Activated T-helper 17 cell treated with anti-CD3 and anti-CD28 coated beads, Interleukin-2, amount 50 U/mL, for 72 hours (primary cell): ENCODE results near the gene ARID1A. TPM values are rescaled to one million over a fixed set of nuclear protein-coding genes. Genes with fewer than 3 reads are reported as not detected.
"Not testable (repeated sequence)": the region's sequence is repeated elsewhere in the genome, so short reads cannot be mapped to it uniquely, and the experiment has no call there.

ENCODE experiments used
- ATAC-seq: fragments of 150-1000 bp; cut with Tn5 transposase; replicated peaks from 2 replicates; pipeline ENCODE4 v1.10.0; 2021; ENCODE audit warnings: mild to moderate bottlenecking, moderate library complexity
- H3K27ac Mint-ChIP-seq: one replicate; pipeline ENCODE4 v1.8.0; 2022; ENCODE audit warnings: mixed read lengths
- H3K27me3 Mint-ChIP-seq: one replicate; pipeline ENCODE4 v1.8.0; 2022; ENCODE audit warnings: mixed read lengths
- H3K36me3 Mint-ChIP-seq: one replicate; pipeline ENCODE4 v1.8.0; 2022; ENCODE audit warnings: low read depth, mild to moderate bottlenecking, mixed read lengths
- H3K4me1 Mint-ChIP-seq: one replicate; pipeline ENCODE4 v1.8.0; 2022; ENCODE audit warnings: mixed read lengths
- H3K4me3 Mint-ChIP-seq: one replicate; pipeline ENCODE4 v1.8.0; 2022; ENCODE audit warnings: mild to moderate bottlenecking, mixed read lengths
- H3K9me3 Mint-ChIP-seq: one replicate; pipeline ENCODE4 v1.8.0; 2022; ENCODE audit warnings: mixed read lengths
- total RNA-seq, 2 donors: library from RNA; stranded (reverse); gene quantifications; one replicate each; pipeline ENCODE4 v1.2.3, GENCODE V29; 2022

ARID1A gene
- total RNA-seq, 2 donors from 2014 or later: 72.5 to 83.4 TPM

DNA sequence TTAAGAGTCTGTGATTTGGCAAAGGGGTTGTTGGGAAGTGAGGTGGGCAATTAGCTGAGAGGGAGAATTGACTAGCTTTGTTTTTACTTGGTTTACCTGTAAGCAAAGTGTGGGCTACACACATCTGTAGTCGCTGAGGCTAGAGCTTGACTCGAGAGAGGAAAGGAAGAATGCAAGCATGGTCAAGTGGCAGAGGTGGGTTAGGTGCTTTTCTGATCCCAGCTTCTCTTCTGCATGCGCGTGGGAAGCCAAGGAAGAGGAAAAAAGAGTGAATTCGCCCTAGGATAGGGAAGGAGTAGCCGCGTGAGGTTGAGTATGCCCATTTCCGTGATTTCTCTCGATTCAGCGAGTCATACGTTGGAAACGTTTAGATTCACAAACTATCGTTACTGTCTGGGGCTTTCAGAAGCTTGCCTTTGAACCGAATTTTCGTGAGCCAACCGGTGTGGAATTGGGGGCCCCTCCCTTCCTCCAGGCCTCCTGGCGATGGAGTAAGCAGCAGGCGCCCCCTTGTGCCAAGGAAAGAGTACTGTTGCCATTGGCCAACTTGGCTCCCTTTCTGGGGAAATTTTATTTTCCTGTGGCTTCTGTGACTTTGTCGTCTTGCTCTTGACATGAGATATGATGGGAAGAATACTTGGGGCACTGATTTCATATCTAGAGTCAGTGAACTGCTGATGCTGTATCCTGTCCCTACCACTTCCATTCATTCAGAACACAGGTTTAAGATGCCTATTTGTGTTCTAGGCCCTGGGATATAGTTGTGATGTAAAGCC, 93.2 kb downstream of the ARID1A start:
- ATAC-seq: peak; percentile 25
- peak overlapping the region; percentile 91 for H3K4me3 Mint-ChIP-seq
- H3K9me3 Mint-ChIP-seq: no peaks in the 10 kb centered on the region
- peak overlapping the region; percentile 100 for H3K27ac Mint-ChIP-seq
- peaks cover 59% of the 10 kb centered on the region for H3K36me3 Mint-ChIP-seq
- H3K27me3 Mint-ChIP-seq: no peaks in the 10 kb centered on the region
- peaks cover 73% of the 10 kb centered on the region for H3K4me1 Mint-ChIP-seq

- Mint-ChIP-seq H3K27me3 (no peaks in the 10 kb centered on the region), H3K36me3 (peaks cover 64% of the 10 kb centered on the region), H3K27ac (peak overlapping the region; percentile 100), H3K4me3 (peak overlapping the region; percentile 91), H3K9me3 (no peaks in the 10 kb centered on the region), H3K4me1 (peaks cover 71% of the 10 kb centered on the region)
- no peak for ATAC-seq
Observed at GRCh38 chr1:26789612-26789865, 93.7 kb downstream of the ARID1A start.

DNA sequence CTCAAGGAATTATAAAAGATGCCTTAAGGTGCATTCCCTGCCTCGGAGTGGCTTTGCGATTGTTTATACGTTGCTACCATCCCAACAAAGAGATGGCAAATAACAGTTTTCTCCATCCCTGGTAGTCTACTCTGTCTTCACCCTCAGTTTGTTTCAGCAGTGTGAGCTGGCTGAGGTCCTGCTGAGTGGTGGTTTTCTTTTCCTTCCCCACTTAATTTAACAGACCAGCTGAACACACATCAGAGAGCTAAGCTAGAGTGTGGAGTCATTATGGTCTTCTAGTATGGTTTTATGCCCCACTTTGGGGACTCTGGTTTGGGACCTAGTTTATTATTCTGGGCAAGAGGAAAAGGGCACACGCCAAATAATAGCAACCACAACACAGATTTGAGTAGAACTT, 94.1 kb downstream of the ARID1A start:
- Mint-ChIP-seq H3K27me3 (no peaks in the 10 kb centered on the region), H3K27ac (peak overlapping the region; percentile 100), H3K9me3 (no peaks in the 10 kb centered on the region), H3K36me3 (peaks cover 68% of the 10 kb centered on the region), H3K4me3 (peak overlapping the region; percentile 91), H3K4me1 (peaks cover 72% of the 10 kb centered on the region)
- ATAC-seq: peak; percentile 43

DNA sequence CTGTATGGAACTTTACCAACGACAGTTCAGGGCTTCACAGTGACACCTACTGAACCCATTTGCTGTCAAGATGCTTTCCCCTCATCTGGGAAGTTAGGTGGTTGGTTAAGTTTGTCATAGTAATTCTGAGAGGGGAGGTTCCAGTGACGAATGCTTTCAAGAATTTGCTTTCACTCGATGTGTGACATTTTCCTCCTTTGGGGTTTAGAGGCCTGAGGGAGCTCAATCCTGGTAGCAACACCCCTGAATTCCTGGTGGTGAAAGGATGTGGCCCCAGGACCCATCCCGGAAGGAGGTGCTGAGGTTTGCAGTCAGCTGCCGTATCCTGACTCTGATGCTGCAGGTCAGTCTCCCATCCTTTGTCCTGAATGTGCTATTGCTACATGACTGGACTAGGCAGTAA, 94.7 kb downstream of the ARID1A start:
- Mint-ChIP-seq H3K27ac (peak overlapping the region; percentile 100), H3K4me1 (peaks cover 68% of the 10 kb centered on the region), H3K36me3 (peaks cover 74% of the 10 kb centered on the region), H3K4me3 (peak overlapping the region; percentile 91), H3K27me3 (no peaks in the 10 kb centered on the region), H3K9me3 (no peaks in the 10 kb centered on the region)
- peak; percentile 52 for ATAC-seq

- ATAC-seq: no peak
- H3K27ac Mint-ChIP-seq: peak overlapping the region; percentile 100
- H3K36me3 Mint-ChIP-seq: peaks cover 80% of the 10 kb centered on the region
- H3K9me3 Mint-ChIP-seq: no peaks in the 10 kb centered on the region
- peaks cover 62% of the 10 kb centered on the region for H3K4me1 Mint-ChIP-seq
- no peaks in the 10 kb centered on the region for H3K27me3 Mint-ChIP-seq
- peak overlapping the region; percentile 91 for H3K4me3 Mint-ChIP-seq
Observed at GRCh38 chr1:26791148-26791547, 95.3 kb downstream of the ARID1A start.

DNA sequence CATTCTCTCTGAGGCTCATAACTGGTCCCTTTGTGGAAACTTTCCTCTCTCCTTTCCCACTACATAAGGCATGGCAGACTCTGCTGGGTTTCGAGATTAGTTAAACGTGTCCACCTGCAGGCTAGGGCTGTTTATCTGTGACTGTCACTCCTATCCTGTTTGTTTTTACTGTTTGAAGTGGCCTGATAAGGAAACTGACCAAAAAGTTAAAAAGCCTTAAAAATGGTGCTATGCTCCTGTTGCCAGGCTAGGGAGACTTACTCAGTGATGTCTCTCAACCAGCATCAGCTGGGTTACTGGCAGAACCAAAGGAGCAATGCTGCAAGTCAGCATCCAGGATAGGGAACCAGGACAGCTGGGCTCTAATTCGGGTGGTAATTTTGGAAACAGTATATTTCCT, 95.8 kb downstream of the ARID1A start:
- no peaks in the 10 kb centered on the region for H3K27me3 Mint-ChIP-seq
- peak overlapping the region; percentile 100 for H3K27ac Mint-ChIP-seq
- peaks cover 57% of the 10 kb centered on the region for H3K4me1 Mint-ChIP-seq
- peak overlapping the region; percentile 91 for H3K4me3 Mint-ChIP-seq
- ATAC-seq: no peak
- H3K9me3 Mint-ChIP-seq: no peaks in the 10 kb centered on the region
- H3K36me3 Mint-ChIP-seq: peaks cover 85% of the 10 kb centered on the region

DNA sequence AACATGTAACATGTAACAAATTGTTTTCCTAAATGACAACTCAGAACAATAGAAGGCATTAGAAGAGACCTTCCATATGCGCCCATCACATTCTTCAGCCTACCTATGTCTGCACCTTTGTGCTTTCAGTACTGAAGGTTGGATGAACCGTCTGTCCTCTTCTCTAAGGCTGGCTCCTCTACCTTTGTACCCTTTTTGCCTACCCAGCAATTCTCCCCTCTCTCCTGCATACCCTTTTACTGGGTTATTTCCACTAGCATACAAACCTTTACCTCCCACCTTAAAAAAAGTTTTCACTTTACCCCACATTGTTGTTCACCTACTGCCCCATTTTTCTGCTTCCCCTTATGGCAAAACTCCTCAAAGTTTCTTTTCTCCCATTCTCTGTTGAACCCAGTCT, 97.1 kb downstream of the ARID1A start:
- no peaks in the 10 kb centered on the region for H3K9me3 Mint-ChIP-seq

DNA sequence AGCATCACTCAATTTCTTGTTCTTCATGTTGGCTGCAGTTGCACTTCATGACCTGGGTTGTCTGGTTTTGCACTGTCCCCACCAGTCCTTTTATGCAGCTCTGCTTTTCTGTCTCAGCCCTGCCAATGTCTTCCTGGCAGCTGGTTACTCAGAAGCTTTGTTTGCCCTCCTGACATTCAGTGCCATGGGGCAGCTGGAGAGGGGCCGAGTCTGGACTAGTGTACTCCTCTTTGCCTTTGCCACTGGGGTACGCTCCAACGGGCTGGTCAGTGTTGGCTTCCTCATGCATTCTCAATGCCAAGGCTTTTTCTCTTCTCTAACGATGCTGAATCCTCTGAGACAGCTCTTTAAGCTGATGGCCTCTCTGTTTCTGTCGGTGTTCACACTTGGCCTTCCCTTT, 98.6 kb downstream of the ARID1A start:
- H3K27me3 Mint-ChIP-seq: no peaks in the 10 kb centered on the region
- H3K27ac Mint-ChIP-seq: peak overlapping the region; percentile 28
- H3K36me3 Mint-ChIP-seq: peaks cover 81% of the 10 kb centered on the region
- H3K4me1 Mint-ChIP-seq: peaks cover 48% of the 10 kb centered on the region
- H3K9me3 Mint-ChIP-seq: no peaks in the 10 kb centered on the region
- H3K4me3 Mint-ChIP-seq: no peak overlapping the region
- ATAC-seq: no peak

More for the DNA sequence above, 97.1 kb downstream of the ARID1A start:
- H3K4me3 Mint-ChIP-seq: peak overlapping the region; percentile 35
- peak overlapping the region; percentile 29 for H3K27ac Mint-ChIP-seq
- peaks cover 48% of the 10 kb centered on the region for H3K4me1 Mint-ChIP-seq
- peaks cover 89% of the 10 kb centered on the region for H3K36me3 Mint-ChIP-seq
- no peaks in the 10 kb centered on the region for H3K27me3 Mint-ChIP-seq
- no peak for ATAC-seq

- ATAC-seq: no peak
- no peaks in the 10 kb centered on the region for H3K27me3 Mint-ChIP-seq
- no peaks in the 10 kb centered on the region for H3K9me3 Mint-ChIP-seq
- H3K4me3 Mint-ChIP-seq: no peak overlapping the region
- peaks cover 46% of the 10 kb centered on the region for H3K4me1 Mint-ChIP-seq
- H3K36me3 Mint-ChIP-seq: peaks cover 62% of the 10 kb centered on the region
- peak overlapping the region; percentile 59 for H3K27ac Mint-ChIP-seq
Observed at GRCh38 chr1:26797627-26798026, 101.8 kb downstream of the ARID1A start.

DNA sequence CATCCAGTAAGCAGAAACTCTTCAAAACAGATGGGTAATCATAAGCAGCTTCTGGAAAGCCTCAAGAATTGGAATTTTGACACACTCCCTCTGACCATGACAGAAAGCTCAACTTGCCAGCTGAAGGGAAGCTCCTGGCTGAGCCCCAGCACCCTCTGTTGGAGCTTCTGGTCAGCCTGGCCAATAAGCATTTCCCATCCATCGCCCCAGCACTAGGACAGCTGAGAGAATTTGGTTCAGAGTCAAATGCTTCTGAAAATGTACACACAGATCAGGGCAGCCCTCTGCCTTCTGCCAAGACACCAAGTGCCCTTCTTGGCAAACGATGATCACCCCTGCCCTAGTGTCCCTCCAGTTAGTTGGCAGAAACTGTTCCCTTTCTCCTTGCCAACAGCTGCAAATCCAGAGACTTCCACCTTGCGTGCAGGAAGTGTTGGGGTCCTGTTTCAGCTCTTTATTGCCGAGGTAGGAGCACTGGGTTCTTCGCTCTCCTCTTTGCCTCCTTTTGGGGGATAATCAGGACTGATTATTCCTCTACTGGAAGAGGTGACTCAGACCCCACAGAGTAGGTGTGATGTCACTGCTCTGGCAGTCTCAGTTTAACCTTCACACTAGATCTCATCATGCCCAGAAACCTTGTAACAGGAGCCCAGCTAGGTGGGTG, 103.8 kb downstream of the ARID1A start:
- Mint-ChIP-seq H3K4me3 (peak overlapping the region; percentile 70), H3K4me1 (peaks cover 36% of the 10 kb centered on the region), H3K27me3 (no peaks in the 10 kb centered on the region), H3K36me3 (peaks cover 42% of the 10 kb centered on the region), H3K27ac (peak overlapping the region; percentile 86), H3K9me3 (no peaks in the 10 kb centered on the region)
- peak; percentile 90 for ATAC-seq

DNA sequence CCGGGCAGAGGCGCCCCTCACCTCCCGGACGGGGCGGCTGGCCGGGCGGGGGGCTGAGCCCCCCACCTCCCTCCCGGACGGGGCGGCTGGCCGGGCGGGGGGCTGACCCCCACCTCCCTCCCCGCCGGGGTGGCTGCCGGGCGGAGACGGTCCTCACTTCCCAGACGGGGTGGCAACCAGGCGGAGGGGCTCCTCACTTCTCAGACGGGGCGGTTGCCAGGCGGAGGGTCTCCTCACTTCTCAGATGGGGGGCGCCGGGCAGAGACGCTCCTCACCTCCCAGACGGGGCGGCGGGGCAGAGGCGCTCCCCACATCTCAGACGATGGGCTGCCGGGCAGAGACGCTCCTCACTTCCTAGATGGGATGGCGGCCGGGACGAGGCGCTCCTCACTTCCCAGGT, 108.1 kb downstream of the ARID1A start:
- not testable (repeated sequence) for H3K4me3 Mint-ChIP-seq, H3K9me3 Mint-ChIP-seq, ATAC-seq, H3K36me3 Mint-ChIP-seq, H3K27ac Mint-ChIP-seq, H3K27me3 Mint-ChIP-seq
- H3K4me1 Mint-ChIP-seq: peaks cover 34% of the 10 kb centered on the region

- Mint-ChIP-seq H3K4me1 (peaks cover 22% of the 10 kb centered on the region), H3K4me3 (peak overlapping the region; percentile 36), H3K27ac (peak overlapping the region; percentile 56)
Observed at GRCh38 chr1:26810105-26810504, 114.3 kb downstream of the ARID1A start.

DNA sequence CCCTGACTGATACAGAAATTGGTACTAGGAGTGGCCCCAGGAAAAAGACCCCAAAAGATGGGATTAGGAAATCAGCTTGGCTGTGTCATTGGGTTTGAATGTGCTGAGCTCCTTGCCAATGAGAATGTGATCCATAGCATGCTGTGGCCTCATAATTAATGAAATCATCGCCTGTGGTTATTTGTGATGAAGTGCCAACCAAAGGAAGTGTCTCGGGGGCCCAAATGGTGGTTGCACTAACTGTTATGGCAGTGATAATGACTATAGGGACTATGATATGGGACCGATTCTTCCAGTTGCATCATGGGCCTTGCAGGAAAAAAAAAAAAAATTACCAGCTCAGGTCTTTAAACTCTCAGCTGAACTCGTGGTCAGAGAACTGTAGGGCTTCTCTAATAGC, 115.2 kb downstream of the ARID1A start:
- no peak for ATAC-seq
- no peaks in the 10 kb centered on the region for H3K27me3 Mint-ChIP-seq
- H3K36me3 Mint-ChIP-seq: no peaks in the 10 kb centered on the region
- peaks cover 18% of the 10 kb centered on the region for H3K4me1 Mint-ChIP-seq
- peak overlapping the region; percentile 36 for H3K4me3 Mint-ChIP-seq
- H3K27ac Mint-ChIP-seq: peak overlapping the region; percentile 56
- H3K9me3 Mint-ChIP-seq: no peaks in the 10 kb centered on the region

More at GRCh38 chr1:26810105-26810504, 114.3 kb downstream of the ARID1A start:
- peak; percentile 68 for ATAC-seq
- H3K27me3 Mint-ChIP-seq, H3K9me3 Mint-ChIP-seq, H3K36me3 Mint-ChIP-seq: not testable (repeated sequence)

DNA sequence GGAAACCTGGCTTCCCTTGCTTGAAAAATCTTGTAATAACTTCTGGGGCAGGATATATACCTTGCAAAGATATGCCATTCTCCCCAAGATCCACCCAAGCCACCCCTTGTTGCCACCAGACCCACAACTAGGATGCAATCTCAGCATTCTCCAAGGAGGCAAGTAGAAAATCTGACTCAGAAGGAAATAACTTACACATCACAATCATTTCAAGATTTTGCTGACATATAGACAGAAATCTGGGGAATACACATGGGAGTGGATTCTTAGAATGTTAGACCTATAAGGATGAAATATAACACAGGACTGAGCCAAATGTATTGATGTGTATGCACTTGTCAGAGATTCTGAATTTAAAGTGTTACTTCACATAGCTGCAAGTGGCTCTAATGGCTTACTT, 115.9 kb downstream of the ARID1A start:
- no peaks in the 10 kb centered on the region for H3K36me3 Mint-ChIP-seq
- no peaks in the 10 kb centered on the region for H3K27me3 Mint-ChIP-seq
- H3K27ac Mint-ChIP-seq: peak overlapping the region; percentile 56
- peaks cover 18% of the 10 kb centered on the region for H3K4me1 Mint-ChIP-seq
- peak overlapping the region; percentile 36 for H3K4me3 Mint-ChIP-seq
- no peaks in the 10 kb centered on the region for H3K9me3 Mint-ChIP-seq
- ATAC-seq: peak; percentile 83

- no peaks in the 10 kb centered on the region for H3K9me3 Mint-ChIP-seq
- no peaks in the 10 kb centered on the region for H3K27me3 Mint-ChIP-seq
- H3K4me3 Mint-ChIP-seq: no peak overlapping the region
- ATAC-seq: no peak
- H3K36me3 Mint-ChIP-seq: no peaks in the 10 kb centered on the region
- no peak overlapping the region for H3K27ac Mint-ChIP-seq
- H3K4me1 Mint-ChIP-seq: peaks cover 18% of the 10 kb centered on the region
Observed at GRCh38 chr1:26814377-26814776, 118.6 kb downstream of the ARID1A start.
